GM12891 (cell line): ENCODE measurements around the gene PLCH2.

Experiments used
- PAX5 ChIP-seq: IDR thresholded peaks from 2 replicates; pipeline ENCODE4 v1.6.1; 2011; ENCODE audit warnings: low read length, moderate library complexity, mild to moderate bottlenecking; ENCODE audit not compliant: insufficient read depth, severe bottlenecking
- POLR2A ChIP-seq: IDR thresholded peaks from 2 replicates; pipeline ENCODE4 v1.6.1; 2011; ENCODE audit warnings: low read depth, low read length, control low read depth
- POLR2AphosphoS5 ChIP-seq: IDR thresholded peaks from 2 replicates; pipeline ENCODE4 v1.6.1; 2011; ENCODE audit warnings: low read depth, low read length, control low read depth
- POU2F2 ChIP-seq: IDR thresholded peaks from 2 replicates; pipeline ENCODE4 v1.6.1; 2011; ENCODE audit warnings: low read depth, mild to moderate bottlenecking, control low read depth, low read length, moderate library complexity
- TAF1 ChIP-seq: IDR thresholded peaks from 2 replicates; pipeline ENCODE4 v1.6.1; 2011; ENCODE audit warnings: low read depth, low read length, control low read depth

GRCh38 chr1:2482588-2482987, 6.5 kb downstream of the PLCH2 start:
- no peak for TF ChIP-seq POLR2AphosphoS5
- TF ChIP-seq POU2F2: no peak
- TF ChIP-seq POLR2A: no peak
- no peak for TF ChIP-seq TAF1
- no peak for TF ChIP-seq PAX5
